H1 (cell line): ENCODE results near the gene ANKS1B.
"Not testable (repeated sequence)": the region's sequence is repeated elsewhere in the genome, so short reads cannot be mapped to it uniquely, and the experiment has no call there.

Source experiments
- CTCF ChIP-seq, 3 experiments: IDR thresholded peaks; 1 replicate in 2 of 3; 2 replicates in 1 of 3; pipeline versions ENCODE4 v1.5.1 to v1.6.1; 2011; ENCODE audit warnings: low read length in 3 of 3, mild to moderate bottlenecking in 3 of 3, inconsistent platforms in 2 of 3, low read depth in 1 of 3, moderate library complexity in 1 of 3; ENCODE audit not compliant: insufficient read depth in 1 of 3; ENCODE audit errors: control extremely low read depth in 1 of 3
- EGR1 ChIP-seq: IDR thresholded peaks from 2 replicates; pipeline ENCODE4 v1.6.1; 2011; ENCODE audit warnings: low read depth, low read length, borderline replicate concordance
- GABPA ChIP-seq: IDR thresholded peaks from 2 replicates; pipeline ENCODE4 v1.6.1; 2011; ENCODE audit warnings: mild to moderate bottlenecking, low read length, moderate library complexity, borderline replicate concordance; ENCODE audit not compliant: insufficient read depth
- GTF2F1 ChIP-seq: IDR thresholded peaks from 2 replicates; pipeline ENCODE4 v1.6.1; 2012; ENCODE audit warnings: low read depth, low read length, improper control_type of control experiment, borderline replicate concordance
- KDM5A ChIP-seq: fragments of 200-600 bp; IDR thresholded peaks from 2 replicates; pipeline ENCODE4 v1.7.1; 2012; ENCODE audit warnings: mild to moderate bottlenecking, low read length, inconsistent platforms, mixed read lengths

DNA sequence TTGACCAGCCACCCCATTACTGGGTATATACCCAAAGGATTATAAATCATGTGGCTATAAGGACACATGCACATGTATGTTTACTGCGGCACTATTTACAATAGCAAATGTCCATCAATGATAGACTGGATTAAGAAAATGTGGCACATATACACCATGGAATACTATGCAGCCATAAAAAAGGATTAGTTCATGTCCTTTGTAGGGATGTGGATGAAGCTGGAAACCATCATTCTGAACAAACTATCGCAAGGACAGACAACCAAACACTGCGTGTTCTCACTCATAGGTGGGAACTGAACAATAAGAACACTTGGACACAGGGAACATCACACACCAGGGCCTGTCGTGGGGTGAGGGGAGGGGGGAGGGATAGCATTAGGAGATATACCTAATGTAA lies 31.6 kb upstream of the ANKS1B start:
- TF ChIP-seq KDM5A; GTF2F1; GABPA; CTCF (IDR thresholded peaks at IDR 0.05; ENCODE audit: control extremely low read depth in 1 of 3, insufficient read depth in 1 of 3, low read depth in 1 of 3, low read length in 3 of 3); EGR1: not testable (repeated sequence)
